ENCODE measurements around the gene PDE9A. TPM values are rescaled to one million over a fixed set of nuclear protein-coding genes. Genes with fewer than 3 reads are reported as not detected.

The PDE9A gene
- total RNA-seq, 4 donors from 2014 or later: 92.4 to 478 (median 444) TPM

GRCh38 chr21:42722808-42723473 is 69.5 kb downstream of the PDE9A start:
- H3K4me1 ChIP-seq: peaks cover 0 to 49% (median 0%) of the 10 kb centered on the region in 4 donors
- no peaks in the 10 kb centered on the region for H3K9me3 ChIP-seq
- DNase-seq: peak in 2 of 3 donors; percentile 63 to 68
- no peaks in the 10 kb centered on the region for H3K27me3 ChIP-seq
- TF ChIP-seq, protein P1, sequence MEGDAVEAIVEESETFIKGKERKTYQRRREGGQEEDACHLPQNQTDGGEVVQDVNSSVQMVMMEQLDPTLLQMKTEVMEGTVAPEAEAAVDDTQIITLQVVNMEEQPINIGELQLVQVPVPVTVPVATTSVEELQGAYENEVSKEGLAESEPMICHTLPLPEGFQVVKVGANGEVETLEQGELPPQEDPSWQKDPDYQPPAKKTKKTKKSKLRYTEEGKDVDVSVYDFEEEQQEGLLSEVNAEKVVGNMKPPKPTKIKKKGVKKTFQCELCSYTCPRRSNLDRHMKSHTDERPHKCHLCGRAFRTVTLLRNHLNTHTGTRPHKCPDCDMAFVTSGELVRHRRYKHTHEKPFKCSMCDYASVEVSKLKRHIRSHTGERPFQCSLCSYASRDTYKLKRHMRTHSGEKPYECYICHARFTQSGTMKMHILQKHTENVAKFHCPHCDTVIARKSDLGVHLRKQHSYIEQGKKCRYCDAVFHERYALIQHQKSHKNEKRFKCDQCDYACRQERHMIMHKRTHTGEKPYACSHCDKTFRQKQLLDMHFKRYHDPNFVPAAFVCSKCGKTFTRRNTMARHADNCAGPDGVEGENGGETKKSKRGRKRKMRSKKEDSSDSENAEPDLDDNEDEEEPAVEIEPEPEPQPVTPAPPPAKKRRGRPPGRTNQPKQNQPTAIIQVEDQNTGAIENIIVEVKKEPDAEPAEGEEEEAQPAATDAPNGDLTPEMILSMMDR (IDR thresholded peaks at IDR 0.05): no peak
- TF ChIP-seq POLR2A (IDR thresholded peaks at IDR 0.05): peak in 1 of 2 donors; percentile 46
- no peak overlapping the region for H3K4me3 ChIP-seq
- peak overlapping the region in 3 of 4 donors; percentile 80 to 94 (median 87) for H3K27ac ChIP-seq
- H3K36me3 ChIP-seq: no peaks in the 10 kb centered on the region

DNA sequence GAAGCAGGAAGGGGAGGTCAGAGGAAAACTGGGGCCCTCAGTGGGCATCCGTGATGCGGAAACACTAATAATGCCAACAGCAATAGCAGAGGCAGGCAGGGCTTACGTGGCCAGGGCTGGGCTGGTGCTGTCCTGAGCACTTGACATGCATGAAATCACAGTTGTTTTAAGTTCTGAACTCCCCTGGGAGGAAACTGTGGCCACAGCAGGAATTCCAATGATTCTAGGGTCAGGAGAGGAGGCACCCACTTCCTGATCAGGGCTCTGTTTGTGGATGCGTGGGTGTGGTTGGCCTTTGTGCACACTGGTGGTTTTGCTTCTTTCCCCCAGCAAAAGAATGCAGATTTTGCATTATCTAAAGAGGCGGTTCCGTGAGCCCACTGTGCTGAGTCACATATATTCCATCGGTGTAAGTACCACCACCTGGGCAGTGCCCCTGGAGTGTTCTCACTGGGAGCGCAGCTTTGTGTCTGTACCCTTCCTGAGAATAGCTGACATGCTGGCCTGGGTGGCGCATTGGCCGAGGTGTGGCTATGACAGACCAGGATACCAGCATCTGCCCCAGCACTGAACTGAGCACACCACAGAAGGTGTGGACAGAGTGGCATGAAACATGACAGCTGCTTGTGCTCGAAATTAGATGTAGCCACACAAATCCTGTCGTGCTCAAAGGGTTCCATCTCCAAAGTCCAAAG is 71.0 kb downstream of the PDE9A start:
- no peak overlapping the region for H3K4me3 ChIP-seq
- peak in 2 of 3 donors; percentile 82 to 87 for DNase-seq
- H3K27ac ChIP-seq: peak overlapping the region in 3 of 4 donors; percentile 80 to 94 (median 87)
- no peaks in the 10 kb centered on the region for H3K27me3 ChIP-seq
- H3K36me3 ChIP-seq: no peaks in the 10 kb centered on the region
- no peaks in the 10 kb centered on the region for H3K9me3 ChIP-seq
- TF ChIP-seq POLR2A (IDR thresholded peaks at IDR 0.05): peak; percentile 50 to 51
- TF ChIP-seq, protein P1 (IDR thresholded peaks at IDR 0.05): no peak
- H3K4me1 ChIP-seq: peaks cover 0 to 43% (median 0%) of the 10 kb centered on the region in 4 donors

- TF ChIP-seq POLR2A (IDR thresholded peaks at IDR 0.05): no peak
- TF ChIP-seq, protein P1 (IDR thresholded peaks at IDR 0.05): no peak
- no peak for DNase-seq
- Histone ChIP-seq H3K4me1 (peaks cover 0 to 43% (median 0%) of the 10 kb centered on the region in 4 donors), H3K9me3 (no peaks in the 10 kb centered on the region), H3K36me3 (no peaks in the 10 kb centered on the region), H3K4me3 (no peak overlapping the region), H3K27ac (peak overlapping the region in 3 of 4 donors; percentile 80 to 94 (median 87)), H3K27me3 (no peaks in the 10 kb centered on the region)
Observed at GRCh38 chr21:42725416-42725930, 72.1 kb downstream of the PDE9A start.

DNA sequence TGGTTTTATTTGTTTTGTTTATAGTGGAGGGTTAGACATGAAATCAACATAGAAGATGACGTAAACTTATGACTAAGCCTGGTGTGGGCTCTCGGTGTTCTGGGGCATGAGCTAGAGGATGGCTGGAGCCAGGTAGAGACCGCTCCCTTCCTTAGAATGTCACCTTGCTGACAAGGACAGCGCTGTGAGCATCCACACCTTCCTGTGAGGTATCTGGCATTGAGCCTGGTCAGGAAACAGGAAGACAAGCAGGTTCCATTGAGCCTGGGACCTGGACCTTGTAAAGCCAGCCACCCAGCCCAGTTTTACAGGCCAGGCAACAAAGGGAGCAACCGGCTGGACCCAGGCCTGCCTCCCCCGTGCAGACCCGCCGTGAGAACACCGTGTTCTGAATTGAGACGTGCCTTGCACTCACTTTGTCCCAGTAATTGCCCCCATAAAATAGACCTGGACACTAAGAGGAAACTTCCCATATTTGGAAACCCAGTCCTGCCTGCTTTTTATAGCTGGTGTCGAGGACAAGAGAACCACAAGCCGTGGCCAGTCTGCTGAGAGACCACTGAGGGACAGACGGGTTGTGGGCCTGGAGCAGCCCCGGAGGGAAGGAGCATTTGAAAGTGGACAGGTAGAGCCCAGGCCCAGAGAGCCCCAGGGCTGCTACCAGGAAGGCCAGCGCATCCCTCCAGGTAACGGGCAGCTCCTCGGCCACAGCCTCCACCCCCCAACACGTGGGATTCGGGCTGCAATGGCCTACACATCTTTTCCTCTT is 78.0 kb downstream of the PDE9A start:
- H3K27me3 ChIP-seq: no peaks in the 10 kb centered on the region
- peaks cover 0 to 30% (median 0%) of the 10 kb centered on the region in 4 donors for H3K4me1 ChIP-seq
- peaks cover 0 to 17% (median 0%) of the 10 kb centered on the region in 3 donors for H3K36me3 ChIP-seq
- peak; percentile 55 to 82 for TF ChIP-seq POLR2A (IDR thresholded peaks at IDR 0.05)
- TF ChIP-seq, protein P1 (IDR thresholded peaks at IDR 0.05): peak in 1 of 6 experiments; percentile 15
- H3K4me3 ChIP-seq: peak overlapping the region in 2 of 4 donors; percentile 42 to 49
- H3K9me3 ChIP-seq: no peaks in the 10 kb centered on the region
- H3K27ac ChIP-seq: peak overlapping the region in 3 of 4 donors; percentile 80 to 93 (median 93)
- peak in 2 of 3 donors; percentile 91 to 92 for DNase-seq

DNA sequence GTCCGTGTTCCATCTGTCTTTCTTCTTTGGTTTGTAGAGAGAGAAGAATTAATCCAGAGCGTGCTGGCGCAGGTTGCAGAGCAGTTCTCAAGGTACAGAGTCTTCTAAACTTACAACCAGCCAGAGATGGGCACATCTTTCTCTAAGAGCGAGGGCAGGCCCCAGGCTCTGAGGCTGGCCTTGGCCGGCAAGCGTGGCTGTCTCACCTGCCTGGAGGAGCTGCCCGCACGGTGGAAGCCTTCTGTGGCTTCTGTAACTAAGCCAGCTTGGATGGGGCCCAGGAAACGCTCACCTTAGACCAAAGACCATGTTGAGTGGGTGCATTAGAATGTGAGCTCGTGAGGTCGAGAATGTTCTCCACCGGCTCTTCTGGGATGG is 78.6 kb downstream of the PDE9A start:
- H3K27ac ChIP-seq: peak overlapping the region in 3 of 4 donors; percentile 80 to 93 (median 93)
- DNase-seq: peak in 1 of 3 donors; percentile 41
- TF ChIP-seq POLR2A (IDR thresholded peaks at IDR 0.05): no peak
- TF ChIP-seq, protein P1 (IDR thresholded peaks at IDR 0.05): no peak

More for the DNA sequence above, 78.6 kb downstream of the PDE9A start:
- Histone ChIP-seq H3K36me3 (peaks cover 0 to 23% (median 0%) of the 10 kb centered on the region in 3 donors), H3K4me3 (peak overlapping the region in 2 of 4 donors; percentile 42 to 49), H3K9me3 (no peaks in the 10 kb centered on the region), H3K27me3 (no peaks in the 10 kb centered on the region), H3K4me1 (peaks cover 0 to 36% (median 0%) of the 10 kb centered on the region in 4 donors)
